ENCODE data around the gene MN1. TPM values are rescaled to one million over a fixed set of nuclear protein-coding genes. Genes with fewer than 3 reads are reported as not detected.

MN1 gene
- polyA plus RNA-seq, 3 donors, result 7.8 to 13.7 (median 9.8) TPM

DNA sequence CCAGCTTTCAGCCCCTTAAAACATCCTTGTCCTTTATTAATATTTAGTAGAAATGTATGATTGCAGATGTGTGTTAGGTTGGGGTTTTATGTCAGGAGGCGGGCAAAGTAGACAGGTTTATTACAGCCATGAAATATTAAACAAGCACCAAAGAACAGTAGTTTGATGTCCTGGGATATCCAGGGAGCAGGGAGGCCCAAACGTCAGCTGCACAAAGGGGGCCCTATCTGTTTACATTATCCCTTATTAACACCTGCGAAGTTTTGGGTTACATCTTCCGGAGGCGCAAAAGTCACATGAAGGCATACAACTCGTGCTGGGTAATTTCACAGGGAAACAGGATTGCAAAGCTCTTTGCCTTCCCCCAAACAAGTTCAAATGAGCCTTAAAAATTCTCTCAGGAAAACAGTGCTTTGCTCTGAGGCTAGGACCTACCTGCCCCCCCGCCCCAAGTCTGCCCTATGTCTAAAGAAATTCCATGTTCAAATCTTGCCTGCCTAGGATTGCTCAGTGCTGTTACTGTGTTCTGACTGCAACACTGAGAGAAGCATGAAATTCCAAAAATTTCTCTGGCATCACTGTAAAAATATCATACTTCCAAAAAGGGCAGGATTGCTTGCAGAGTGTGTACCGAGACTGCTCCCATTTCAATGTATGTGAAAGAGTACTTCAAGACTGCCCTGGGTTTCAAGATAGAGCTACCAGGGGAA is 8.9 kb downstream of the MN1 start:
- no peak for DNase-seq (ENCODE audit: extremely low read depth in 1 of 11, low read depth in 9 of 11, low spot score in 4 of 11)

DNA sequence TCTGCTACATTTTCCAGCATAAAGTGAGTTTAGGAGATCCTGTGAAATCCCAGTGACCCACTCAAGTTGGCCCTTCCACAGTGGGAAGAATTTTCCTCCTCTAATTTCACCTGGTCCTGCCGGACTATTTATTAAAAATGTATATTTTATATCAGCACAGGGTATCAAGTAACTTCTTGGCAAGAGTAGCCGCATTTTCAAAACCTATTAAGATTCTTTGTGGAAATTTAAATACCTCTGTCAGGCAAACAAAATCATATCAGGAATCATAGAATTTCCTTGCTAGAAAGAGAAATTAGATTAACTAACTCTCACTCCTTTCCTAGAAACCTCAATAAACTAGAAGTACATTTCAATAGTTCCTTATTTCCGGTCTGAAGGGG is 9.7 kb downstream of the MN1 start:
- DNase-seq (ENCODE audit: extremely low read depth in 1 of 11, low read depth in 9 of 11, low spot score in 4 of 11), result no peak

- DNase-seq (ENCODE audit: extremely low read depth in 1 of 11, low read depth in 9 of 11, low spot score in 4 of 11), result peak in 1 of 11 donors; percentile 61
Observed at GRCh38 chr22:27791159-27791858, 10.2 kb downstream of the MN1 start.

GRCh38 chr22:27790376-27791158 is 11.0 kb downstream of the MN1 start:
- no peak for DNase-seq (ENCODE audit: extremely low read depth in 1 of 11, low read depth in 9 of 11, low spot score in 4 of 11)

DNA sequence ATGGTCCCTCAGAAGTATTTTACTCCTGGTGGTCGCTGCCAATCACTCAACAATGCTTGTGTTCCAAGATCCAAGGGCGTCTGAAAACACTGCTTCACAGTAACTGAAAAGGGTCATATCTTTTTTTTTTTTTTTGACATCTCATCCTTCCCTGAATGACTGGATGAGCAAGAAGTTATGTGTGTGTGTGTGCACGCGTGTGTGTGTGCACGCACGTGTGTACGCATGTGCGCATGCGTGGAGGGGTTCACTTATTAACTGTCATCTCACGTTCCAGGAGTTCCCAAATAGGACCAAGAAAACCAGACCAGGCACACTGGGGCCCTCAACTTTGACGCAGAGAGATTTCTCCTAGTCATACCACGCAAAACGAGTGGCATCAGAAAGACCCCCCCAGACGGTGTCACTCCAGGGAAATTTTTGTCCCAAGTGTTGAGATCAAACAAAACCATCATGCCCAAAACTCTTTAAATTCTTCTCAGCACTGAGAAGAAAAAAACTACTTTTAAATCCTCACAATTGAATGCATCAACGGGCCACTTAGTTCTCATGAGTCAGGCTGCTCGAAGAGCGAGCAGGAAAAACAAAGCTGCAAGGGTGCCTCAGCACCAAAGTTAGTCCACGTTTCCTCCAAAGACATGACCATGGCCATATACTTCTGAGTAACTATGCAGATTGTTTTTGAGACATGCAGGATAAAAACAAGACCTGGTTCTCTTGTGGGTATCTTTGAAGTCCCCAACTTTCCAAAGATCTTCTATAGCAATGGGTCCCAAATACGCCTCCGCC is 12.9 kb downstream of the MN1 start:
- DNase-seq (ENCODE audit: extremely low read depth in 1 of 11, low read depth in 9 of 11, low spot score in 4 of 11), result no peak

GRCh38 chr22:27786965-27787364 is 14.6 kb downstream of the MN1 start:
- no peak for DNase-seq (ENCODE audit: extremely low read depth in 1 of 11, low read depth in 9 of 11, low spot score in 4 of 11)

DNA sequence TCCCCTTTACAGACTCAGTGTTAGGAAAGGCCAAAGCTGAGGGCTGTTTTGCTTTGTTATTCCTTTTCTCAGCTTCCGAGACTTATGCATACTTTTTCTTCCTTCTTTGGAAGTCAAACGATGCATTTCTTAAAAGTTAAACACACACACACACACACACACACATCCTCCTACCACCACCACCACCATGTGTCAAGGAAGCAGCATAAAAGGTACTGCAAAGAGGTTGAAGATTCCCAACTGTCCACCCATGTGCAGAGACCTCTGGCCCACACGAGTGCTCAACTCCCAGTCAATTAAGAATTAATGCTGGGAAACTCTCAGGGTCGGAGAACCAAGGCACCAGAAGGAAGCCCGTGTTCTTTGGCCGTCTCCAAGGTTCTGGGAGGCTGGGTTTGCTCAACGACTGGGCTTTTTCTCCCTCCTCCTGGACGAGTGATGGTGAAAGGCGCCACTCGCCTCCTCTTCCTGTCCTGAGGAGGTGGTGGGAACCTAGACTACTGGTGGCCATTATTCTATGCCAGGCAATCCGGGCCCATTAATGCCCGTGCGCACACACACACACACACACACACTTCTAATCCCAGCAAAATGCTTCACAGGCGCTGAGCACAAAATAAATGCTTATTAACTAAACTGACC is 15.1 kb downstream of the MN1 start:
- no peak for DNase-seq (ENCODE audit: extremely low read depth in 1 of 11, low read depth in 9 of 11, low spot score in 4 of 11)

DNA sequence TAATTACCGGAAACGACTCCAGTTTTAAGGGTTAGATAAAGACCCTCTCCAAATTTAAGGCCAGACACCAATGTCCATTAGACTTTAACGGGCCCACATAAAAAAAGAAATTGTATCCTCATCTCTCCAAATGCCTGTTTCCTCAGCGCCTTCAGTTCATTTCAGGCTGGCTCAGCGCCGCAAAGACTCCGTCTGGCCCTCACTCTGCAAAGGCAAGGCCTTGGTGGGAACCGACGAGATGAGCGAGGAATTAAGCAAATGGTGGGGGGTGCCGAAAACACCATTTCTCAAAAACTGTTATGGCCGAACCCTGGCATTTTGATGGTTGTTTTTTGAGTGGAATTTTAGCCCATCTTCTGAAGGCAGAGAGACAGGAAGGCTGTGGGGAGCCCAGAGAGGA is 15.7 kb downstream of the MN1 start:
- DNase-seq (ENCODE audit: extremely low read depth in 1 of 11, low read depth in 9 of 11, low spot score in 4 of 11), result no peak

GRCh38 chr22:27784120-27784475 is 17.5 kb downstream of the MN1 start:
- DNase-seq (ENCODE audit: extremely low read depth in 1 of 11, low read depth in 9 of 11, low spot score in 4 of 11), result no peak

- DNase-seq (ENCODE audit: extremely low read depth in 1 of 11, low read depth in 9 of 11, low spot score in 4 of 11), result no peak
Observed at GRCh38 chr22:27783436-27784119, 18.0 kb downstream of the MN1 start.

DNA sequence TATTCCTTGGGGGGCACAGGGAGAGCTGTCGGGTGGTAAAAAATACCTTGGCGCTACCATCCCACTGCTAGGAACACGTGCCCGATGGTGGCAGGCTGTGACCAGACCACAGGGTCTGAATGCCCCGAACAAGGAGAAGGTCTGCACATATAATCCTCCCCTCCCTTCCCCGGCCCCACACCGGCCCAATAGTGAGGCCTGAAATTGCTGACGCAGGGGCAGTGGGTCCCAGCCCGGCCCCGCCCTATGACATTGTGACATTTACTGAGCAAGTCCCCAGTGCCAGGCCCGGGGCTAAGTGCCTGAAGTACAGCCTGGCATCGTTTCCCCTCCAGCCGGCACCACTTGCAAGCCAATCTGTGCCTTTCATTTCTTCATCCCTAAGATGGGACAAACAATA is 19.5 kb downstream of the MN1 start:
- no peak for DNase-seq (ENCODE audit: extremely low read depth in 1 of 11, low read depth in 9 of 11, low spot score in 4 of 11)

DNA sequence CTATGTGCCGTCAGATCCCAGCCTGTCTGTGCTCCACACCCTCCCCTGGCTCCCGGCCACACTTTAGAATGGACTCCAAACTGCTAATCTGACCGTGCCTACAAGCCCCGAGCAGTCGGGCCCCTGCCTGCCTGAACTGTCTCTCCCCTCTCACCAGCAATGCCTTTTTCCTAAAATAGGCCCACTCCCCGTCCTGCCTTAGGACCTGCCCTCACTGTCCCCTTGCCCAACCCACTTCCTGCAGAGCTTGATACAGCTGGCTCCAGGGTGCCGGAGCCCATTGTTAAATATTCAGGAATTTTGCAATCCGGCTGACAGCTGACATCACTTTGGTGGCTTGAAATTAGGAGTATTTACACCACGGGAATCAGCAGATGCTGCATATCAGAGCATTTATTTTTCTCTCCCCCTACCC is 21.4 kb downstream of the MN1 start:
- DNase-seq (ENCODE audit: extremely low read depth in 1 of 11, low read depth in 9 of 11, low spot score in 4 of 11), result no peak

DNA sequence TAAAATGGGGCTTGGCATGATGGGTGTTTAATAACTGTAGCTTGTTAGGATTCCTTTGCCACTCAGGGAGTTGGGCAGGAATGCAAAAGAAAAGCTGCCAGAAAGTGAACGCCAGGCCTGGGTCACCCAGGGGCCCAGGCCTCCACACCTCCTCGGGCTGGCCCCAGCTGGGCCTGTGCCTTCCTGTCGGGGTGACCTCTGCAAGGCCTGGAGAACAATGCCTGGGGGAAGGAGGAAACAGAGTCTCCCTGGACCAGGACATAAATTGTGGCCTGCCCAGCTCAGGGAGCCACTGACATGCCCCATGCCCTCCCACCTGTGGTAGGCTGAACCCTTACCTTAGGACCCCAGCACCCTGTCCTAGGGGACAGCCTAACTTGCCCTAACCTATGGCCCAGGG is 21.9 kb downstream of the MN1 start:
- no peak for DNase-seq (ENCODE audit: extremely low read depth in 1 of 11, low read depth in 9 of 11, low spot score in 4 of 11)

- no peak for DNase-seq (ENCODE audit: extremely low read depth in 1 of 11, low read depth in 9 of 11, low spot score in 4 of 11)
Observed at GRCh38 chr22:27778294-27779090, 23.1 kb downstream of the MN1 start.

GRCh38 chr22:27777128-27777527 is 24.4 kb downstream of the MN1 start:
- no peak for DNase-seq (ENCODE audit: extremely low read depth in 1 of 11, low read depth in 9 of 11, low spot score in 4 of 11)

DNA sequence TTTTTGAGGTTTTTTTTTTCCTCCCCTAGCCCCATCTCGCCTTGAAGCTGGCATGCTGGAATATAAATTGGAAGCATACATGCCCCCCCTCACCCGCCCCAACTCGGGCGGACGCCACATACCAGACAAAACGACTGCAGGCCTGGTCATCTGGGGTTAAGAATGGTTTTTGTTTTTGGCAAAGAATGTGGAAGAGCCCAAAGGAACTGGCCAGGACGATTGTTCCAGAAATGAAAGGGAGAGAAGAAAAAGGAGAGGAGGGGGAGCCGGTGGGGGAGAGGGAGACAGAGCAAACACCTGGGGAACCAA is 25.0 kb downstream of the MN1 start:
- DNase-seq (ENCODE audit: extremely low read depth in 1 of 11, low read depth in 9 of 11, low spot score in 4 of 11), result no peak

DNA sequence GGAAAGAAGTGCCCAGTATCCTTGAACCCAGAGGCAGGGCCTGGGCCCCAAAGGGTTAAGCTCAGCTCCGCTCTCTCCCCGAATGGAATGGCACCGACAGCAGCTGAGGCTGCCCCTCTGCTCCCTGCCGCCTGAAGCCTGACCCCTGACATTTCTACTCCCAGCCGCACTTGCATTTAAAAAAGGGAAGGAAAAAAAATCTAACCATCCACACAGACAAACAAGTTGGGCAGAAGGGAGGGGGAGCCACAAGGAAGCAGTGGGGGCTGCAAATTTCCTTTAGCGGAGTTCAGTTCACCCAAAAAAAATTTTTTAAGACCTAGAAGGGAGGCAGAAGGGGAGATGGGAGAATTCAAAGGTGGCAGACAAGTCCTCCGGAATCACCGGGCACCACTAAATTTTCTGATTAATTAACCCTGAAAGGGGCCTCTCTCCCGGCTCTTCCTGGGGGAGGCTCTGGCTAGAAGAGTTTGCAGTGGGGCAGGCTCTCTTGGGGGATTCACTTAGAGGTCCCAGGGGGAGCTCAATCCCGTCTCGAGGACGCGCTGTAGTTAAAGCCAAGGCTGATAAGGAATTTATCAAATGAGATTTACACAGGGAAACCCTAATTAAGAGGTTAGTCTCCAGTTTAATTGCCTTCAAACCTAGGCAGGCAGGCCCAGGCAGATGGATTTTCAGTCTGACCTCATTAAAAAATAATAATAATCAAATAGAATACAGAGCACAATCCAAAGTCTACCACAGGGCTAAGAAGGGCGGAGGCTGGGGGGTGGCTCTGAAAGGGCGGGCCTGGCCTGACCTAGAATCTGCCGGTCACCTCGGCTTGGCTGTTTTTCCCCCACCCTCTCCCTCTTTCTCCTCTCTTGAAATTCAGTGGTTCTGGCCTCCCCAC is 25.6 kb downstream of the MN1 start:
- no peak for DNase-seq (ENCODE audit: extremely low read depth in 1 of 11, low read depth in 9 of 11, low spot score in 4 of 11)

All from renal cortex interstitium (tissue), 11 donors.